ENCODE data around the gene C11orf91. TPM values are rescaled to one million over a fixed set of nuclear protein-coding genes. Genes with fewer than 3 reads are reported as not detected.

Gene C11orf91
- total RNA-seq, 2 experiments from 2014 or later = not detected

GRCh38 chr11:33743291-33743690 is 42.7 kb upstream of the C11orf91 start:
- Histone ChIP-seq H3K36me3 (ENCODE audit: insufficient read depth, low read length) (no peaks in the 10 kb centered on the region), H3K27ac (ENCODE audit: low read depth, low read length, poor library complexity, severe bottlenecking) (no peak overlapping the region), H3K4me3 (ENCODE audit: low read depth, low read length, poor library complexity, severe bottlenecking) (no peak overlapping the region), H3K9me2 (ENCODE audit: insufficient read depth, low read length) (no peaks in the 10 kb centered on the region), H3K4me2 (ENCODE audit: low read length) (no peak overlapping the region), H3K9me3 (ENCODE audit: low read length) (no peaks in the 10 kb centered on the region), H3K79me2 (ENCODE audit: insufficient read depth, low read depth, low read length) (no peaks in the 10 kb centered on the region), H4K20me1 (ENCODE audit: insufficient read depth, low read length) (no peaks in the 10 kb centered on the region), H2AFZ (ENCODE audit: low read length) (no peak overlapping the region), H3K4me1 (ENCODE audit: insufficient read depth, low read length, poor library complexity, severe bottlenecking) (no peaks in the 10 kb centered on the region)
- no TSS peak for BruUV-seq (replicated peaks)
- ChIA-PET CTCF (ENCODE audit: unreplicated experiment) (interaction anchor here (1.5 kb wide), 1 partner anchor 27 kb away, joined by 20 read pairs; no protein-coding TSS in a partner anchor), POLR2A (interaction anchor here (1.0 to 1.5 kb wide), 4 partner anchors 33 to 635 kb away, joined by 3 to 4 read pairs (median 4); no protein-coding TSS in a partner anchor)
- DNase-seq (ENCODE audit: low spot score) = no peak
- intact Hi-C loops (cut with micrococcal nuclease; ENCODE audit: unreplicated experiment) = loop anchor here (2.0 kb wide), 1 partner anchor 380 kb away; no protein-coding TSS in a partner anchor
- TF ChIP-seq EZH2phosphoT487 (IDR thresholded peaks at IDR 0.05; ENCODE audit: borderline replicate concordance, low read depth, low read length) (no peak), CTCF (conservative IDR thresholded peaks at IDR 0.05; ENCODE audit: low read length) (no peak)

- H3K4me2 ChIP-seq (ENCODE audit: low read length) = no peak overlapping the region
- TF ChIP-seq CTCF (conservative IDR thresholded peaks at IDR 0.05; ENCODE audit: low read length) (peak; percentile 88), EZH2phosphoT487 (IDR thresholded peaks at IDR 0.05; ENCODE audit: borderline replicate concordance, low read depth, low read length) (no peak)
- POLR2A ChIA-PET = interaction anchor here (0.5 to 1.7 kb wide), 15 partner anchors 15 to 634 kb away, joined by 3 to 5 read pairs (median 3); no protein-coding TSS in a partner anchor
- no peaks in the 10 kb centered on the region for H4K20me1 ChIP-seq (ENCODE audit: insufficient read depth, low read length)
- H3K9me2 ChIP-seq (ENCODE audit: insufficient read depth, low read length) = no peaks in the 10 kb centered on the region
- no peaks in the 10 kb centered on the region for H3K79me2 ChIP-seq (ENCODE audit: insufficient read depth, low read depth, low read length)
- no peaks in the 10 kb centered on the region for H3K4me1 ChIP-seq (ENCODE audit: insufficient read depth, low read length, poor library complexity, severe bottlenecking)
- peak; percentile 36 for DNase-seq (ENCODE audit: low spot score)
- H3K4me3 ChIP-seq (ENCODE audit: low read depth, low read length, poor library complexity, severe bottlenecking) = no peak overlapping the region
- no TSS peak for BruUV-seq (replicated peaks)
- H3K27ac ChIP-seq (ENCODE audit: low read depth, low read length, poor library complexity, severe bottlenecking) = no peak overlapping the region
- intact Hi-C loops (cut with micrococcal nuclease; ENCODE audit: unreplicated experiment) = loop anchor here (2.0 kb wide), 1 partner anchor 380 kb away; no protein-coding TSS in a partner anchor
- H3K9me3 ChIP-seq (ENCODE audit: low read length) = no peaks in the 10 kb centered on the region
- no peaks in the 10 kb centered on the region for H3K36me3 ChIP-seq (ENCODE audit: insufficient read depth, low read length)
- H2AFZ ChIP-seq (ENCODE audit: low read length) = no peak overlapping the region
- CTCF ChIA-PET (ENCODE audit: unreplicated experiment) = interaction anchor here (0.7 to 1.6 kb wide), 7 partner anchors 18 to 577 kb away, joined by 3 to 20 read pairs (median 4); partner anchors contain the start of gene C11orf91
These were observed 41.7 kb upstream of the C11orf91 start for GRCh38 chr11:33742249-33742851.

GRCh38 chr11:33741806-33742205 is 41.2 kb upstream of the C11orf91 start:
- DNase-seq (ENCODE audit: low spot score) = no peak
- Histone ChIP-seq H3K4me1 (ENCODE audit: insufficient read depth, low read length, poor library complexity, severe bottlenecking) (no peaks in the 10 kb centered on the region), H4K20me1 (ENCODE audit: insufficient read depth, low read length) (no peaks in the 10 kb centered on the region), H3K4me3 (ENCODE audit: low read depth, low read length, poor library complexity, severe bottlenecking) (no peak overlapping the region), H3K79me2 (ENCODE audit: insufficient read depth, low read depth, low read length) (no peaks in the 10 kb centered on the region), H3K9me3 (ENCODE audit: low read length) (no peaks in the 10 kb centered on the region), H3K4me2 (ENCODE audit: low read length) (no peak overlapping the region), H2AFZ (ENCODE audit: low read length) (no peak overlapping the region), H3K9me2 (ENCODE audit: insufficient read depth, low read length) (no peaks in the 10 kb centered on the region), H3K36me3 (ENCODE audit: insufficient read depth, low read length) (no peaks in the 10 kb centered on the region), H3K27ac (ENCODE audit: low read depth, low read length, poor library complexity, severe bottlenecking) (no peak overlapping the region)
- intact Hi-C loops (cut with micrococcal nuclease; ENCODE audit: unreplicated experiment) = loop anchor here (2.0 kb wide), 1 partner anchor 379 kb away; no protein-coding TSS in a partner anchor
- no peak for TF ChIP-seq CTCF (conservative IDR thresholded peaks at IDR 0.05; ENCODE audit: low read length)
- TF ChIP-seq EZH2phosphoT487 (IDR thresholded peaks at IDR 0.05; ENCODE audit: borderline replicate concordance, low read depth, low read length) = no peak
- CTCF ChIA-PET (ENCODE audit: unreplicated experiment) = interaction anchor here (1.0 to 1.6 kb wide), 6 partner anchors 18 to 576 kb away, joined by 3 to 20 read pairs (median 4); partner anchors contain the start of gene C11orf91
- no TSS peak for BruUV-seq (replicated peaks)
- POLR2A ChIA-PET = interaction anchor here (0.6 to 1.7 kb wide), 7 partner anchors 16 to 377 kb away, joined by 3 to 5 read pairs (median 4); no protein-coding TSS in a partner anchor
